Fibroblast of the aortic adventitia (primary cell): ENCODE measurements around the gene TRIB2. TPM values are rescaled to one million over a fixed set of nuclear protein-coding genes. Genes with fewer than 3 reads are reported as not detected.

Experiments used
- DNase-seq: peaks from one replicate; pipeline ENCODE4 v3.0.0-alpha.2; 2010; ENCODE audit warnings: low read depth
- H3K4me3 ChIP-seq: 2 replicates; pipeline ENCODE4 v1.5.1; 2011; ENCODE audit warnings: low read depth, mild to moderate bottlenecking, control low read depth, low read length, moderate library complexity
- CTCF ChIP-seq: IDR thresholded peaks from 2 replicates; pipeline ENCODE4 v1.5.1; 2011; ENCODE audit warnings: mild to moderate bottlenecking, low read length, control low read depth, inconsistent platforms; ENCODE audit not compliant: insufficient read depth
- total RNA-seq: library from RNA; depleted of rRNA; stranded (reverse); fragments of >200 nt; gene quantifications from 2 replicates; pipeline ENCODE4 v1.2.3, GENCODE V29; 2012; ENCODE audit warnings: low replicate concordance

Gene TRIB2
- total RNA-seq, result 39.9 and 112 TPM in 2 replicates

DNA sequence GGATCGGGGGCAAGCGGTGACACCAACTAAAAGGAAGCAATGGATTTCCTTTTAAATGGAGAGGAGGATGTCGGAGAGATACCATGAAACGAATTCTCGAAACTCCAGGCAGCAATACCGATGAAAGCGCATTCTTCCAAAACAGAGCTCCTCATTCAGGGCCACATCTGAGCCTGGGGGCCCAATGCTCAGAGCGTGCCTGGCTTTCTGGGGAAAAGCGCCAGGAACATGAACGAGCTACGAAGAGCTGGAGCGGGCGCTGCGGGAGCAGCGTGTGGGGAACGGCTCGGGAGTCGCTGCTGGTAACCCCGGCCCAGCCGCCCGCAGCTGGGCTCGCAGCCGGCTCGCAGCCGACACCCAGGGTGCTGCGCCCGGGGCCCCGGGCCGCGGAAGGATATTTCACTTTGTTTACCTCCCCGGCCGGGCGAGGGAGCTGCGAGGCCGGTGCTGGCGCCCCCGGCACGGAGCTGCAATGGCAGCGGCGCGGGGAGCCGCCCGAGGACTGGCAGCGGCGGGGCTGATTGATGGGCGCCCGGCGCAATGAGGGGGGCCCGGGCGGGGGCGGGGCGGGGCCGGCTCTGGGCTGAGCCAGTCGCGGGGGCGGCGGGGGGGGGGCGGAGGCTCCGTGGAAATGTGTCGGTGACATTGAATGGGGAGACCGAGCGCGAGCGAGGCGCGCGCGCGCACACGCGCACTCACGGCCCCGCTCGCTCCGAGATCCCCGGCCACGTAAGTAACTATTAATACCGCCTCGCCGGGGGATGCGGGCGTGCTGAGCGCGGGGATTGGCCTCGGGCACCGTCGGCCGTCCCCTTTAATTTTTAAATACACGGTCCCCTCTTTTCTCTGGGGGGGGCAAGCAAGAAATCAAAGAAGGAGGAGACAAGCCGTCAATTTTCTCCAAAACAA lies at the start of gene TRIB2:
TRIB2 (plus strand) TSS at position 655 of the 909 bp plus-strand sequence. CDS start 1,372 bp downstream, outside the sequence.
- DNase-seq, result peak; percentile 83
- no peak for TF ChIP-seq CTCF
- H3K4me3 ChIP-seq, result peak within 1 kb of the TSS; percentile 91

- no peak for TF ChIP-seq CTCF
- DNase-seq, result no peak
- no peak overlapping the region for H3K4me3 ChIP-seq
These were observed 47.7 kb upstream of the TRIB2 start for GRCh38 chr2:12669036-12669435.

DNA sequence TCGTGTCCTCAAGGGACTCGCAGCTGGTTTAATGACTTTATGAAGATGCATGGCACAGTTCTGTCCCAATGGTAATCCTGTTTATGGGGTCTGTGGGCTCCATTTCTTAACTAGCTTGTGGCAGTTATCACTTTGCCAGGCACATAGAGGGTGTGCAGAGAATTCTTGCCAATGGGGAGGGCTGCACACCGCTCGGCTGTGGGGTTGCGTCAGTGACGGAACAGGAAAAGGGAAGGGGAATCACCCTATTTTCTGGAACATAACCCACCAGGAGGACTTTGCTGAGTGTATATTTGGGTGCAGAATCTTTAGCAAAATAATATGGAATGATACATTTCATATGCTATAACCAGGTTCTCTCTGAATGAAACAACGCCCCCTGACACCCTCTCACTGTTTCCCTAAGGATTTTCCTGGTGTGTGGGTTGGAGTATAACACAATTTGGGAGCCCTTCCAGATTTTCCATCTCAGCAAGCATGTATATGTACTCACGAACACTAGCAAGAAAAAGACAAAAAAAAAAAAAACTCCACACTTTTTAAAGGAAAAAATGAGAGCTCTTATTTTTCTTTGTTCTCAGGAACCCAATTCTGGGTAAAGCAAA lies 43.9 kb upstream of the TRIB2 start:
- H3K4me3 ChIP-seq, result no peak overlapping the region
- DNase-seq, result no peak
- TF ChIP-seq CTCF, result no peak

GRCh38 chr2:12674644-12675328 lies 42.0 kb upstream of the TRIB2 start:
- H3K4me3 ChIP-seq, result no peak overlapping the region
- no peak for TF ChIP-seq CTCF
- no peak for DNase-seq

- DNase-seq, result peak; percentile 63
- TF ChIP-seq CTCF, result no peak
- H3K4me3 ChIP-seq, result no peak overlapping the region
These were observed 41.4 kb upstream of the TRIB2 start for GRCh38 chr2:12675352-12675795.

GRCh38 chr2:12675801-12676200 lies 40.9 kb upstream of the TRIB2 start:
- H3K4me3 ChIP-seq, result no peak overlapping the region
- TF ChIP-seq CTCF, result no peak
- no peak for DNase-seq
